ENCODE results near the gene MEG3.

Gene MEG3

GRCh38 chr14:100882026-100882967, 56.4 kb downstream of the MEG3 start:
- DNase-seq (ENCODE audit: low spot score): no peak

GRCh38 chr14:100882991-100883788, 57.3 kb downstream of the MEG3 start:
- DNase-seq (ENCODE audit: low spot score): no peak

GRCh38 chr14:100883789-100884101, 57.8 kb downstream of the MEG3 start:
- no peak for DNase-seq (ENCODE audit: low spot score)

GRCh38 chr14:100884456-100884855, 58.5 kb downstream of the MEG3 start:
- no peak for DNase-seq (ENCODE audit: low spot score)

- no peak for DNase-seq (ENCODE audit: low spot score)
Measured at GRCh38 chr14:100885196-100885595, 59.3 kb downstream of the MEG3 start.

GRCh38 chr14:100885617-100886016, 59.7 kb downstream of the MEG3 start:
- DNase-seq (ENCODE audit: low spot score): no peak

GRCh38 chr14:100887728-100888335, 61.9 kb downstream of the MEG3 start:
- DNase-seq (ENCODE audit: low spot score): no peak

- DNase-seq (ENCODE audit: low spot score): no peak
Measured at GRCh38 chr14:100888789-100889315, 62.9 kb downstream of the MEG3 start.

GRCh38 chr14:100889641-100890040, 63.7 kb downstream of the MEG3 start:
- DNase-seq (ENCODE audit: low spot score): no peak

- DNase-seq (ENCODE audit: low spot score): no peak
Measured at GRCh38 chr14:100890061-100890850, 64.3 kb downstream of the MEG3 start.

GRCh38 chr14:100891051-100891450, 65.1 kb downstream of the MEG3 start:
- no peak for DNase-seq (ENCODE audit: low spot score)

- no peak for DNase-seq (ENCODE audit: low spot score)
Measured at GRCh38 chr14:100891501-100892445, 65.9 kb downstream of the MEG3 start.

GRCh38 chr14:100892496-100893227, 66.7 kb downstream of the MEG3 start:
- no peak for DNase-seq (ENCODE audit: low spot score)

GRCh38 chr14:100893228-100893601, 67.3 kb downstream of the MEG3 start:
- no peak for DNase-seq (ENCODE audit: low spot score)

- no peak for DNase-seq (ENCODE audit: low spot score)
Measured at GRCh38 chr14:100893760-100894159, 67.8 kb downstream of the MEG3 start.

GRCh38 chr14:100894416-100894815, 68.5 kb downstream of the MEG3 start:
- DNase-seq (ENCODE audit: low spot score): no peak

GRCh38 chr14:100895411-100895810, 69.5 kb downstream of the MEG3 start:
- no peak for DNase-seq (ENCODE audit: low spot score)

GRCh38 chr14:100896369-100897060, 70.6 kb downstream of the MEG3 start:
- DNase-seq (ENCODE audit: low spot score): no peak

GRCh38 chr14:100898465-100898864, 72.5 kb downstream of the MEG3 start:
- DNase-seq (ENCODE audit: low spot score): no peak

All from SW480 (cell line).